H1 (cell line): Measurements from ENCODE around the gene UNC50. TPM values are rescaled to one million over a fixed set of nuclear protein-coding genes. Genes with fewer than 3 reads are reported as not detected.

ENCODE experiments used
- BCL11A ChIP-seq, 2 experiments: IDR thresholded peaks; one replicate each; pipeline ENCODE4 v1.6.1; 2011; ENCODE audit warnings: low read depth in 2 of 2, low read length in 2 of 2, mild to moderate bottlenecking in 2 of 2
- CEBPB ChIP-seq: IDR thresholded peaks from 2 replicates; pipeline ENCODE4 v1.6.1; 2012; ENCODE audit warnings: low read depth, low read length
- CHD1 ChIP-seq: IDR thresholded peaks from 2 replicates; pipeline ENCODE4 v1.6.1; 2012; ENCODE audit warnings: low read depth, low read length, improper control_type of control experiment
- CHD7 ChIP-seq: fragments of 300-600 bp; sonication (generic); IDR thresholded peaks from 2 replicates; pipeline ENCODE4 v1.7.1; 2012; ENCODE audit warnings: low read length, moderate library complexity, mild to moderate bottlenecking, inconsistent platforms; ENCODE audit not compliant: insufficient replicate concordance
- EP300 ChIP-seq, 2 experiments: IDR thresholded peaks; 1 replicate in 1 of 2; 2 replicates in 1 of 2; pipeline ENCODE4 v1.6.1; 2011 to 2012; ENCODE audit warnings: low read depth in 2 of 2, low read length in 2 of 2, mild to moderate bottlenecking in 2 of 2, borderline replicate concordance in 1 of 2, inconsistent platforms in 1 of 2, moderate library complexity in 1 of 2
- HDAC2 ChIP-seq, 2 experiments: fragments of 300-600 bp in 1 of 2; sonication (generic) in 1 of 2; IDR thresholded peaks; 2 replicates each; pipeline ENCODE4 v1.6.1; 2011 to 2012; ENCODE audit warnings: low read depth in 2 of 2, low read length in 2 of 2, mild to moderate bottlenecking in 2 of 2, moderate library complexity in 2 of 2, borderline replicate concordance in 1 of 2, inconsistent platforms in 1 of 2
- KDM5A ChIP-seq: fragments of 200-600 bp; IDR thresholded peaks from 2 replicates; pipeline ENCODE4 v1.7.1; 2012; ENCODE audit warnings: mild to moderate bottlenecking, low read length, inconsistent platforms, mixed read lengths
- RNF2 ChIP-seq: fragments of 200-900, 300-1000 bp; sonication (generic); IDR thresholded peaks from 2 replicates; pipeline ENCODE4 v1.7.1; 2016; ENCODE audit warnings: borderline replicate concordance, low read depth, mild to moderate bottlenecking, antibody characterized with exemption, low read length; ENCODE audit not compliant: poor library complexity, severe bottlenecking; ENCODE audit errors: missing control alignments
- SP1 ChIP-seq: IDR thresholded peaks from 2 replicates; pipeline ENCODE4 v1.6.1; 2011; ENCODE audit warnings: low read depth, low read length
- TAF7 ChIP-seq: optimal IDR thresholded peaks from 2 replicates; pipeline ENCODE3; 2011; ENCODE audit warnings: low read depth, mild to moderate bottlenecking, inconsistent platforms, low read length, moderate library complexity, borderline replicate concordance
- polyA plus RNA-seq, 7 experiments: library from polyadenylated mRNA; depleted of rRNA in 3 of 7; stranded (reverse) in 5 of 7; unstranded in 2 of 7; fragments of >200 nt in 5 of 7; fragments of 200-250 nt in 2 of 7; gene quantifications; 1 replicate in 5 of 7; 2 replicates in 1 of 7; 4 replicates in 1 of 7; pipeline versions ENCODE4 v1.2.1 to v1.2.3, GENCODE V29; 2011 to 2013; ENCODE audit warnings: missing spikeins in 2 of 7, mixed read lengths in 2 of 7
- total RNA-seq: library from RNA; stranded (reverse); fragmentation: NEBNext Ultra II Directional; extraction: Animal tissue kit (Norgen Biotek cat#: 25700); gene quantifications from 2 replicates; pipeline ENCODE4 v1.2.1, GENCODE V29; 2021

The UNC50 gene
- total and polyA plus RNA-seq, 2 of the 8 experiments (the other 6 are each of a cell fraction or from before 2014, with no cell fraction given) = 33.4 to 58.5 TPM

GRCh38 chr2:98589489-98589888 is 18.9 kb upstream of the UNC50 start (continued):
- TF ChIP-seq CHD7 = no peak
- TF ChIP-seq KDM5A = no peak
- no peak for TF ChIP-seq EP300 (IDR thresholded peaks at IDR 0.05; ENCODE audit: borderline replicate concordance in 1 of 2, low read depth in 2 of 2, low read length in 2 of 2)
- no peak for TF ChIP-seq TAF7
- TF ChIP-seq SP1 = no peak
- no peak for TF ChIP-seq RNF2
- no peak for TF ChIP-seq CHD1
- TF ChIP-seq HDAC2 (IDR thresholded peaks at IDR 0.05; ENCODE audit: borderline replicate concordance in 1 of 2, low read depth in 2 of 2, low read length in 2 of 2) = no peak
- TF ChIP-seq BCL11A (IDR thresholded peaks at IDR 0.05; ENCODE audit: low read depth in 2 of 2, low read length in 2 of 2) = no peak
- no peak for TF ChIP-seq CEBPB
